SK-N-MC (cell line): Measurements from ENCODE around the gene RIN3.
A peak's percentile ranks its signal among the peaks of the same experiment; 100 is the strongest.

ENCODE experiments used
- DNase-seq: peaks from one replicate; pipeline ENCODE4 v3.0.0-alpha.2; 2011; ENCODE audit warnings: low read depth, low spot score
- H3K27ac ChIP-seq: fragments of 200-600 bp; sonication (generic); 2 replicates; pipeline ENCODE4 v1.5.1; 2016; ENCODE audit warnings: mixed run types
- H3K36me3 ChIP-seq: fragments of 200-600 bp; sonication (generic); 2 replicates; pipeline ENCODE4 v1.6.1; 2017; ENCODE audit warnings: antibody characterized with exemption, low read length, mixed read lengths; ENCODE audit not compliant: insufficient read depth
- H3K4me3 ChIP-seq: fragments of 200-600 bp; sonication (generic); 2 replicates; pipeline ENCODE4 v1.5.1; 2016
- H3K9ac ChIP-seq: fragments of 200-600 bp; sonication (generic); 2 replicates; pipeline ENCODE4 v1.8.0; 2017; ENCODE audit warnings: mixed run types, mixed read lengths; ENCODE audit not compliant: insufficient read length
- H3K9me3 ChIP-seq: fragments of 200-600 bp; sonication (generic); 2 replicates; pipeline ENCODE4 v1.6.1; 2017; ENCODE audit warnings: low read depth, mild to moderate bottlenecking, antibody characterized with exemption, low read length, moderate library complexity, mixed read lengths
- EZH2 ChIP-seq: fragments of 200-600 bp; sonication (generic); IDR thresholded peaks from one replicate; pipeline ENCODE4 v1.6.1; 2017; ENCODE audit warnings: antibody characterized with exemption
- FOXP2 ChIP-seq: optimal IDR thresholded peaks from 2 replicates; pipeline ENCODE3; 2011; ENCODE audit warnings: mild to moderate bottlenecking, moderate library complexity; ENCODE audit not compliant: insufficient read depth; ENCODE audit errors: extremely low read length, control extremely low read depth
- POLR2AphosphoS5 ChIP-seq: IDR thresholded peaks from 2 replicates; pipeline ENCODE4 v1.6.1; 2012; ENCODE audit warnings: mild to moderate bottlenecking, low read depth, low read length, borderline replicate concordance

The RIN3 gene

DNA sequence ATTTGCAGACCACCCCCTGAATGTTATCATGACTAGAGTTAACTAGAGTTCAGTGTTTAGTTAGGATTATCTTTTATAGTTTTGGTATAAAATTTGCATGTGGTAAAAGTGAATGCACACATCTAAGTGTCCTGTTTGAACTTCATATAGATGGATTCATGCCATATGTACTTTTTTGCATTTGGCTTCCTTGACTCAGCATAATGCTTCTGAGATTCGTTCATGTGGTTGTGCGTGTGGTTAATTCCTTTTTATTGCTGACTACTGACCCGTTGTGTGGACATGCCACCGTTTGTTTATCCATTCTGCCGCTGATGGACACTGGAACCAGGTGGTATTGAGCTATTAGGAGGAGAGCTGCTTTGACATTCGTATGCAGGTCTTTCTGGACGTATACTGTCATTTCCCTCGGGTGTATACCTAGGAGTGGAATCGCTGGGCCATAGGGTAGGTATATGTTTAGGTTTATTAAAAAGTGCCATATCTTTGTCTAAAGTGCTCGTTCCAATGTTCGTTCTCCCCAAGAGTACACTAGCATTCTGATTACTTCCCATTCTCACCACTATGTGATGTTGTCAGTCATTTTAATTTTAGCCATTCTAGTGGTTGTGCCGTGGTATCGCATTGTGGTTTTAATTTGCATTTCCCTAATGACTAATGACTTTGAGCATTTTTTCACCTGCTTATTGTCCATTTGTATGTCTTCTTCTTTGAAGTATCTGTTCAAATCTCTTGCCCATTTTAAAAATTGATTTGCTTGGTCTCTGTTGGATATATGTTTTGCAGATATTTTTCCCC, 37.7 kb downstream of the RIN3 start:
- Histone ChIP-seq H3K9ac (no peak overlapping the region), H3K4me3 (no peak overlapping the region), H3K36me3 (no peaks in the 10 kb centered on the region), H3K27ac (no peak overlapping the region), H3K9me3 (no peaks in the 10 kb centered on the region)
- DNase-seq, result no peak
- no peak for TF ChIP-seq EZH2
- TF ChIP-seq POLR2AphosphoS5, result no peak
- no peak for TF ChIP-seq FOXP2

- H3K4me3 ChIP-seq, result no peak overlapping the region
- H3K9me3 ChIP-seq, result no peaks in the 10 kb centered on the region
- H3K9ac ChIP-seq, result no peak overlapping the region
- H3K36me3 ChIP-seq, result no peaks in the 10 kb centered on the region
- TF ChIP-seq EZH2 (no peak), POLR2AphosphoS5 (no peak), FOXP2 (no peak)
- no peak for DNase-seq
- H3K27ac ChIP-seq, result no peak overlapping the region
These were observed 38.5 kb downstream of the RIN3 start for GRCh38 chr14:92552066-92552465.

- TF ChIP-seq EZH2 (no peak), FOXP2 (no peak)
- Histone ChIP-seq H3K36me3 (no peaks in the 10 kb centered on the region), H3K27ac (no peak overlapping the region), H3K9ac (no peak overlapping the region), H3K4me3 (no peak overlapping the region), H3K9me3 (no peaks in the 10 kb centered on the region)
- DNase-seq, result no peak
These were observed 39.9 kb downstream of the RIN3 start for GRCh38 chr14:92553438-92553837.

GRCh38 chr14:92555465-92556111, 42.0 kb downstream of the RIN3 start:
- Histone ChIP-seq H3K9ac (no peak overlapping the region), H3K9me3 (no peaks in the 10 kb centered on the region), H3K4me3 (no peak overlapping the region), H3K36me3 (no peaks in the 10 kb centered on the region), H3K27ac (no peak overlapping the region)
- TF ChIP-seq FOXP2 (no peak), POLR2AphosphoS5 (no peak), EZH2 (no peak)
- DNase-seq, result no peak

DNA sequence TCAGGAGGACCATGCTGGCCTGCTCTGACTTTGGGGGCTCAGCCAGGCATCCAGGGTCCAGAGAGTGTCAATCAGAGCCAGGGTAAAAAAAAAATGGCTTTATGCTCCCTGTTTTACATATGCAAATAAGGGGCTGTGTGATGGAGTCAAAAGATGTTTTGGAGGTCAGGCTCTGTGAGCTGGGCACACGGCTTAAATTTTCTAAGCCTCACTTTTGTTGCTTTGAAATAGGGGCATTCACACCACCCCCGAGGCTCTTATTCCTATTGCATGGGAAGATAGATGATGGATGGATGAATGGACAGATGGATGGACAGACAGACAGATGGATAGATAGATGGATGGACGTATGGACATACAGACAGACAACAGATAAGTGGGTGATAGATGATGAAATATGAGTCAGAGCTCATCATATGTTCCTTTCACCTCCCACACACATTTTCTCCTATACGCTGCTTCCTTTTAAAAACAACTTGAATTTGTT, 42.7 kb downstream of the RIN3 start:
- H3K9me3 ChIP-seq, result no peaks in the 10 kb centered on the region
- TF ChIP-seq EZH2, result no peak
- TF ChIP-seq FOXP2, result no peak
- TF ChIP-seq POLR2AphosphoS5, result no peak
- H3K27ac ChIP-seq, result no peak overlapping the region
- DNase-seq, result no peak
- H3K36me3 ChIP-seq, result no peaks in the 10 kb centered on the region
- H3K9ac ChIP-seq, result no peak overlapping the region
- no peak overlapping the region for H3K4me3 ChIP-seq

- DNase-seq, result peak; percentile 10
- Histone ChIP-seq H3K9ac (no peak overlapping the region), H3K9me3 (no peaks in the 10 kb centered on the region), H3K4me3 (no peak overlapping the region), H3K27ac (no peak overlapping the region), H3K36me3 (no peaks in the 10 kb centered on the region)
- TF ChIP-seq POLR2AphosphoS5 (no peak), EZH2 (no peak), FOXP2 (peak; percentile 47)
These were observed 43.4 kb downstream of the RIN3 start for GRCh38 chr14:92556863-92557543.

DNA sequence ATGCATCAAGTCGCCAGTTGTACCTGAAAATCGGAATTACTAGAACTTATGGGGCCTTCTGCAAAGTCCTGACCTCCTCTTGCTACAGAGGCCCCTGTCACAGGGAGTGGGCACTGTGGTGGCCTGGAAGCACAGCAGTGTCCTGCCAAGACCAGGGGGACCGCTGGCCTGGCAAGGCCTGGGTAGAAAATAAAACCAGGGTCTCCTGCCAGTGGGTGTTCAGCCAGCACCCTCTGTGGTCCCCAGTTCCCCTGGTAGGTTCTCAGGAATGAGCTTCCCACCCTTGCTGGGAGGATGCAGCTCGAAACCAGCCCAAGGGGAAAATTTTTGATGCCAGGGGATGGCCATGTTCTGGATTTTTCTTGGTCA, 43.9 kb downstream of the RIN3 start:
- Histone ChIP-seq H3K27ac (no peak overlapping the region), H3K9ac (no peak overlapping the region), H3K4me3 (no peak overlapping the region), H3K36me3 (no peaks in the 10 kb centered on the region), H3K9me3 (no peaks in the 10 kb centered on the region)
- DNase-seq, result no peak
- TF ChIP-seq FOXP2 (no peak), POLR2AphosphoS5 (no peak), EZH2 (no peak)

- Histone ChIP-seq H3K9me3 (no peaks in the 10 kb centered on the region), H3K4me3 (no peak overlapping the region), H3K36me3 (no peaks in the 10 kb centered on the region), H3K27ac (no peak overlapping the region), H3K9ac (no peak overlapping the region)
- no peak for TF ChIP-seq FOXP2
- DNase-seq, result no peak
These were observed 44.7 kb downstream of the RIN3 start for GRCh38 chr14:92558319-92558718.
